GM12878 (cell line): Measurements from ENCODE around the gene SCYGR3. TPM values are rescaled to one million over a fixed set of nuclear protein-coding genes. Genes with fewer than 3 reads are reported as not detected.
A peak's percentile ranks its signal among the peaks of the same experiment; 100 is the strongest.

ENCODE experiments used
- ATAC-seq: fragments of 200-7000 bp; cut with Tn5 transposase; 3 replicates; pipeline ENCODE4 v1.9.1; 2020; ENCODE audit warnings: mild to moderate bottlenecking, moderate library complexity
- BruUV-seq: library from RNA; stranded (reverse); fragments of 400-500 nt; replicated peaks from 2 replicates; lab custom pipeline; 2021; lab: Mats Ljungman, UMichigan
- CTCF ChIA-PET: fragments of 300-600 bp; sonication (Branson Sonifier 250); formaldehyde crosslinking; extraction: SDS; loops from one replicate; lab custom pipeline; 2021; ENCODE audit warnings: inconsistent platforms; lab: Yijun Ruan, JAX
- POLR2A ChIA-PET: fragments of 350-600 bp; formaldehyde crosslinking; extraction: SDS; loops from one replicate; lab custom pipeline; 2021; ENCODE audit warnings: inconsistent platforms; lab: Charles Lee
- RAD21 ChIA-PET: fragments of 300-600 bp; sonication (Branson Sonifier 250); formaldehyde crosslinking; loops from one replicate; lab custom pipeline; 2023; ENCODE audit warnings: antibody characterized with exemption; ENCODE audit not compliant: unreplicated experiment; lab: Charles Lee
- SMC1A ChIA-PET: fragments of 300-600 bp; sonication (Branson Sonifier 250); formaldehyde crosslinking; loops from one replicate; lab custom pipeline; 2023; ENCODE audit not compliant: unreplicated experiment, uncharacterized antibody; lab: Charles Lee
- DNase-seq: peaks from one replicate; pipeline ENCODE4 v3.0.0-alpha.2; 2011; ENCODE audit warnings: low read depth, low spot score
- FAIRE-seq: peaks from 3 replicates; lab custom pipeline; 2011; peaks lifted over from hg19 to GRCh38; lab: Jason Lieb, UNC
- H2AFZ ChIP-seq: 2 replicates; pipeline ENCODE4 v1.6.0; 2011; ENCODE audit warnings: low read depth, low read length, control low read depth; ENCODE audit not compliant: control insufficient read depth
- H3K27ac ChIP-seq: 2 replicates; pipeline ENCODE4 v1.5.1; 2011; ENCODE audit warnings: control low read depth; ENCODE audit not compliant: control insufficient read depth, insufficient read depth
- H3K27me3 ChIP-seq, 2 experiments: replicated peaks in 1 of 2; 2 replicates each; pipeline versions ENCODE4 v1.6.0 to v1.6.1; 2011; ENCODE audit warnings: low read length in 1 of 2; ENCODE audit not compliant: control insufficient read depth in 2 of 2, insufficient read depth in 2 of 2
- H3K36me3 ChIP-seq, 2 experiments: 2 replicates each; pipeline ENCODE4 v1.5.1; 2011; ENCODE audit warnings: low read length in 1 of 2; ENCODE audit not compliant: control insufficient read depth in 2 of 2, insufficient read depth in 2 of 2
- H3K4me1 ChIP-seq: 2 replicates; pipeline ENCODE4 v1.6.1; 2011; ENCODE audit warnings: mild to moderate bottlenecking, low read length, moderate library complexity, mixed read lengths; ENCODE audit not compliant: control insufficient read depth, insufficient read depth
- H3K4me2 ChIP-seq: 2 replicates; pipeline ENCODE4 v1.6.0; 2011; ENCODE audit warnings: control low read depth; ENCODE audit not compliant: control insufficient read depth, insufficient read depth
- H3K4me3 ChIP-seq: fragments of 200-600 bp; sonication (generic); 2 replicates; pipeline ENCODE4 v1.5.1; 2016
- H3K79me2 ChIP-seq: 2 replicates; pipeline ENCODE4 v1.6.0; 2011; ENCODE audit warnings: low read length; ENCODE audit not compliant: control insufficient read depth, insufficient read depth
- H3K9ac ChIP-seq: 2 replicates; pipeline ENCODE4 v1.8.0; 2011; ENCODE audit warnings: low read length, control low read depth, mixed read lengths; ENCODE audit not compliant: control insufficient read depth, insufficient read depth
- H3K9me3 ChIP-seq: replicated peaks from 3 replicates; pipeline ENCODE4 v1.5.1; 2011; ENCODE audit warnings: mild to moderate bottlenecking, low read length; ENCODE audit not compliant: control insufficient read depth, insufficient read depth
- H4K20me1 ChIP-seq: 2 replicates; pipeline ENCODE4 v1.6.0; 2011; ENCODE audit not compliant: control insufficient read depth, insufficient read depth
- GABPA ChIP-seq: IDR thresholded peaks from 2 replicates; pipeline ENCODE4 v1.6.1; 2014; ENCODE audit warnings: antibody characterized with exemption, low read depth, mild to moderate bottlenecking, inconsistent platforms
- IKZF2 ChIP-seq, 2 experiments: fragments of 450-650 bp; IDR thresholded peaks; 2 replicates each; pipeline ENCODE4 v1.6.1; 2017; ENCODE audit warnings: mild to moderate bottlenecking in 2 of 2, moderate library complexity in 2 of 2
- MTA3 ChIP-seq: IDR thresholded peaks from 2 replicates; pipeline ENCODE4 v1.6.1; 2012; ENCODE audit warnings: low read length, inconsistent platforms, borderline replicate concordance
- NKRF ChIP-seq: fragments of 450-650 bp; conservative IDR thresholded peaks from 2 replicates; pipeline ENCODE4 v1.6.1; 2017; ENCODE audit warnings: mild to moderate bottlenecking, moderate library complexity
- PML ChIP-seq: IDR thresholded peaks from 2 replicates; pipeline ENCODE4 v1.6.1; 2012; ENCODE audit warnings: low read length, inconsistent platforms
- RBBP5 ChIP-seq: fragments of 200-600 bp; sonication (generic); conservative IDR thresholded peaks from 2 replicates; pipeline ENCODE4 v1.6.1; 2016
- RUNX3 ChIP-seq: IDR thresholded peaks from 2 replicates; pipeline ENCODE4 v1.6.1; 2012; ENCODE audit warnings: low read length, inconsistent platforms
- SPI1 ChIP-seq: IDR thresholded peaks from 2 replicates; pipeline ENCODE4 v1.6.1; 2011; ENCODE audit warnings: low read depth, mild to moderate bottlenecking, low read length, moderate library complexity, borderline replicate concordance; ENCODE audit not compliant: insufficient read depth
- SRF ChIP-seq, 2 experiments: IDR thresholded peaks; 2 replicates each; pipeline ENCODE4 v1.6.1; 2011; ENCODE audit warnings: low read depth in 2 of 2, low read length in 2 of 2, mild to moderate bottlenecking in 1 of 2, moderate library complexity in 1 of 2
- SUPT20H ChIP-seq: IDR thresholded peaks from 2 replicates; pipeline ENCODE4 v1.6.1; 2011; ENCODE audit warnings: low read depth, mild to moderate bottlenecking, low read length, moderate library complexity, borderline replicate concordance; ENCODE audit not compliant: control insufficient read depth
- TBL1XR1 ChIP-seq: IDR thresholded peaks from 2 replicates; pipeline ENCODE4 v1.6.1; 2012; ENCODE audit warnings: low read depth, low read length, improper control_type of control experiment
- TCF7 ChIP-seq: IDR thresholded peaks from 2 replicates; pipeline ENCODE4 v1.6.1; 2014; ENCODE audit warnings: antibody characterized with exemption, borderline replicate concordance
- WGBS: methylation state at CpG from one replicate; pipeline ENCODE4 v1.1.6; 2016; ENCODE audit warnings: low lambda C conversion rate; ENCODE audit not compliant: insufficient replicate concordance, insufficient coverage; ENCODE audit errors: missing lambda C conversion rate; 5-methylcytosine and 5-hydroxymethylcytosine counted together
- in situ Hi-C: fragments of 300-500 bp; cut with MboI; formaldehyde crosslinking; loops from 9 replicates; pipeline ENCODE4 v1.14.3; 2018; ENCODE audit warnings: mixed read lengths
- intact Hi-C: fragments of 100-400 bp; cut with micrococcal nuclease; formaldehyde crosslinking; loops from one replicate; pipeline ENCODE4 v1.14.2; 2022; ENCODE audit not compliant: unreplicated experiment
- polyA plus RNA-seq, 11 experiments: library from polyadenylated mRNA; depleted of rRNA in 4 of 11; unstranded in 6 of 11; stranded (reverse) in 5 of 11; fragments of >200 nt; fragmentation: Nextera tagmentation in 4 of 11; fragmentation: Illumina TruSeq in 1 of 11; extraction: Ambion mirVana in 4 of 11; extraction: Trizol in 1 of 11; gene quantifications; 1 replicate in 1 of 11; 2 replicates in 10 of 11; pipeline versions ENCODE4 v1.2.1 to v1.2.3, GENCODE V29; 2011 to 2016; ENCODE audit warnings: inconsistent platforms in 2 of 11, missing spikeins in 2 of 11, low read depth in 1 of 11
- total RNA-seq, 4 experiments: library from RNA; depleted of rRNA in 3 of 4; stranded (reverse); fragments of >200 nt in 3 of 4; fragmentation: Illumina TruSeq in 1 of 4; extraction: Trizol in 1 of 4; gene quantifications; 2 replicates each; pipeline versions ENCODE4 v1.2.1 to v1.2.3, GENCODE V29; 2013 to 2021
- TF ChIP-seq, protein P1 (sequence below): fragments of 450-650 bp; IDR thresholded peaks from 2 replicates; pipeline ENCODE4 v1.6.1; 2017; ENCODE audit warnings: mild to moderate bottlenecking, moderate library complexity

Gene SCYGR3
- total and polyA plus RNA-seq, 10 of the 15 experiments (the other 5 are each of a cell fraction or from before 2014, with no cell fraction given): not detected

DNA sequence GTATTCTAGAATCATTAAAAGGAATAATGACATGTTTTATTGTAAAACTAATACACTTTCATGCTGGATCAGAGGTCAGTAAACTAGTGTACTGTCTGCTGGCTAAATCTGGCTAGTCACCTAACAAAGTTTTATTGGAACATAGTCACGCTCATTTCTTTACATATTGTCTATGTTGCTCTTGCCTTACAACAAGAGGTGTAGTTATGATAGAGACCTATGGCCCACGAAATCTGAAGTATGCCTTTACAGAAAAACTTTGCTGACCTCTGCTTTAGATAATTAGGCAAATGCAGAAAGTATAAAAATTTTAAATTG, 45.8 kb downstream of the SCYGR3 start:
- H3K9ac ChIP-seq: no peak overlapping the region
- no peak for DNase-seq
- POLR2A ChIA-PET: no interaction called here
- SMC1A ChIA-PET: no interaction called here
- no TSS peak for BruUV-seq
- no peak overlapping the region for H2AFZ ChIP-seq
- H3K4me1 ChIP-seq: no peaks in the 10 kb centered on the region
- no peaks in the 10 kb centered on the region for H3K27me3 ChIP-seq
- intact Hi-C loops: no loop called here
- H3K79me2 ChIP-seq: no peaks in the 10 kb centered on the region
- CTCF ChIA-PET: interaction anchor here (3.9 kb wide), 1 partner anchor 162 kb away, joined by 28 read pairs; no protein-coding TSS in a partner anchor
- H3K9me3 ChIP-seq: no peaks in the 10 kb centered on the region
- no peak for FAIRE-seq
- ATAC-seq: no peak
- H3K4me2 ChIP-seq: no peak overlapping the region
- H3K36me3 ChIP-seq: no peaks in the 10 kb centered on the region
- WGBS: 50% methylated on average over 2 of the region's 2 CpGs
- in situ Hi-C loops: no loop called here
- peak; percentile 11; the same call in 1 of the 2 replicates for TF ChIP-seq MTA3
- no peak for TF ChIP-seq PML
- no peak for TF ChIP-seq TBL1XR1
- no peak overlapping the region for H3K27ac ChIP-seq
- RAD21 ChIA-PET: no interaction called here
- no peak overlapping the region for H3K4me3 ChIP-seq
- H4K20me1 ChIP-seq: no peaks in the 10 kb centered on the region

GRCh38 chr2:227566012-227566411, 48.6 kb downstream of the SCYGR3 start:
- Histone ChIP-seq H3K9me3 (no peaks in the 10 kb centered on the region), H3K4me1 (no peaks in the 10 kb centered on the region), H2AFZ (no peak overlapping the region), H3K27ac (no peak overlapping the region), H3K4me3 (no peak overlapping the region), H3K79me2 (no peaks in the 10 kb centered on the region), H3K36me3 (0 out of 4 replicates have a peak, but pooled peaks cover 0 to 2% of the 10 kb centered on the region in 2 experiments), H4K20me1 (no peaks in the 10 kb centered on the region), H3K4me2 (no peak overlapping the region), H3K9ac (no peak overlapping the region), H3K27me3 (no peaks in the 10 kb centered on the region)
- peak; percentile 38; the same call in 2 of the 3 replicates for ATAC-seq
- no TSS peak for BruUV-seq
- ChIA-PET POLR2A (interaction anchor here (0.6 kb wide), 1 partner anchor 77 kb away, joined by 3 read pairs; no protein-coding TSS in a partner anchor), RAD21 (interaction anchor here (1.0 to 1.5 kb wide), 2 partner anchors 159 to 200 kb away, joined by 4 to 5 read pairs; no protein-coding TSS in a partner anchor), CTCF (interaction anchor here (1.1 to 3.9 kb wide), 2 partner anchors 160 to 304 kb away, joined by 3 to 28 read pairs; no protein-coding TSS in a partner anchor), SMC1A (interaction anchor here (0.8 to 2.5 kb wide), 9 partner anchors 9 to 159 kb away, joined by 3 to 13 read pairs (median 4); no protein-coding TSS in a partner anchor)
- WGBS: 71% methylated on average over 3 of the region's 3 CpGs
- DNase-seq: no peak
- in situ Hi-C loops: no loop called here
- FAIRE-seq: no peak
- intact Hi-C loops: no loop called here
- TF ChIP-seq RUNX3: no peak
- TF ChIP-seq GABPA: no peak
- no peak for TF ChIP-seq SUPT20H
- TF ChIP-seq IKZF2 (IDR thresholded peaks at IDR 0.05): no peak
- no peak for TF ChIP-seq RBBP5
- no peak for TF ChIP-seq SPI1
- TF ChIP-seq, protein P1, sequence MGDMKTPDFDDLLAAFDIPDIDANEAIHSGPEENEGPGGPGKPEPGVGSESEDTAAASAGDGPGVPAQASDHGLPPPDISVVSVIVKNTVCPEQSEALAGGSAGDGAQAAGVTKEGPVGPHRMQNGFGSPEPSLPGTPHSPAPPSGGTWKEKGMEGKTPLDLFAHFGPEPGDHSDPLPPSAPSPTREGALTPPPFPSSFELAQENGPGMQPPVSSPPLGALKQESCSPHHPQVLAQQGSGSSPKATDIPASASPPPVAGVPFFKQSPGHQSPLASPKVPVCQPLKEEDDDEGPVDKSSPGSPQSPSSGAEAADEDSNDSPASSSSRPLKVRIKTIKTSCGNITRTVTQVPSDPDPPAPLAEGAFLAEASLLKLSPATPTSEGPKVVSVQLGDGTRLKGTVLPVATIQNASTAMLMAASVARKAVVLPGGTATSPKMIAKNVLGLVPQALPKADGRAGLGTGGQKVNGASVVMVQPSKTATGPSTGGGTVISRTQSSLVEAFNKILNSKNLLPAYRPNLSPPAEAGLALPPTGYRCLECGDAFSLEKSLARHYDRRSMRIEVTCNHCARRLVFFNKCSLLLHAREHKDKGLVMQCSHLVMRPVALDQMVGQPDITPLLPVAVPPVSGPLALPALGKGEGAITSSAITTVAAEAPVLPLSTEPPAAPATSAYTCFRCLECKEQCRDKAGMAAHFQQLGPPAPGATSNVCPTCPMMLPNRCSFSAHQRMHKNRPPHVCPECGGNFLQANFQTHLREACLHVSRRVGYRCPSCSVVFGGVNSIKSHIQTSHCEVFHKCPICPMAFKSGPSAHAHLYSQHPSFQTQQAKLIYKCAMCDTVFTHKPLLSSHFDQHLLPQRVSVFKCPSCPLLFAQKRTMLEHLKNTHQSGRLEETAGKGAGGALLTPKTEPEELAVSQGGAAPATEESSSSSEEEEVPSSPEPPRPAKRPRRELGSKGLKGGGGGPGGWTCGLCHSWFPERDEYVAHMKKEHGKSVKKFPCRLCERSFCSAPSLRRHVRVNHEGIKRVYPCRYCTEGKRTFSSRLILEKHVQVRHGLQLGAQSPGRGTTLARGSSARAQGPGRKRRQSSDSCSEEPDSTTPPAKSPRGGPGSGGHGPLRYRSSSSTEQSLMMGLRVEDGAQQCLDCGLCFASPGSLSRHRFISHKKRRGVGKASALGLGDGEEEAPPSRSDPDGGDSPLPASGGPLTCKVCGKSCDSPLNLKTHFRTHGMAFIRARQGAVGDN: no peak
- TF ChIP-seq SRF (IDR thresholded peaks at IDR 0.05; ENCODE audit: low read depth in 2 of 2, low read length in 2 of 2): no peak
- no peak for TF ChIP-seq TCF7
- no peak for TF ChIP-seq NKRF
